Renal cortex interstitium (tissue), 11 donors: Measurements from ENCODE around the gene VPS13D. TPM values are rescaled to one million over a fixed set of nuclear protein-coding genes. Genes with fewer than 3 reads are reported as not detected.
"Not testable (repeated sequence)": the region's sequence is repeated elsewhere in the genome, so short reads cannot be mapped to it uniquely, and the experiment has no call there.

ENCODE experiments used
- DNase-seq, 11 donors: peaks; one replicate each; pipeline ENCODE4 v3.0.0-alpha.2; 2013; ENCODE audit warnings: low read depth in 9 of 11, low spot score in 4 of 11; ENCODE audit errors: extremely low read depth in 1 of 11
- polyA plus RNA-seq, 3 donors: library from polyadenylated mRNA; unstranded; fragments of 120-200 nt; gene quantifications; one replicate each; pipeline ENCODE4 v1.2.1, GENCODE V29; 2013; ENCODE audit not compliant: insufficient read length in 3 of 3

VPS13D gene
- polyA plus RNA-seq, 3 donors: 27.6 to 31.7 (median 27.7) TPM

DNA sequence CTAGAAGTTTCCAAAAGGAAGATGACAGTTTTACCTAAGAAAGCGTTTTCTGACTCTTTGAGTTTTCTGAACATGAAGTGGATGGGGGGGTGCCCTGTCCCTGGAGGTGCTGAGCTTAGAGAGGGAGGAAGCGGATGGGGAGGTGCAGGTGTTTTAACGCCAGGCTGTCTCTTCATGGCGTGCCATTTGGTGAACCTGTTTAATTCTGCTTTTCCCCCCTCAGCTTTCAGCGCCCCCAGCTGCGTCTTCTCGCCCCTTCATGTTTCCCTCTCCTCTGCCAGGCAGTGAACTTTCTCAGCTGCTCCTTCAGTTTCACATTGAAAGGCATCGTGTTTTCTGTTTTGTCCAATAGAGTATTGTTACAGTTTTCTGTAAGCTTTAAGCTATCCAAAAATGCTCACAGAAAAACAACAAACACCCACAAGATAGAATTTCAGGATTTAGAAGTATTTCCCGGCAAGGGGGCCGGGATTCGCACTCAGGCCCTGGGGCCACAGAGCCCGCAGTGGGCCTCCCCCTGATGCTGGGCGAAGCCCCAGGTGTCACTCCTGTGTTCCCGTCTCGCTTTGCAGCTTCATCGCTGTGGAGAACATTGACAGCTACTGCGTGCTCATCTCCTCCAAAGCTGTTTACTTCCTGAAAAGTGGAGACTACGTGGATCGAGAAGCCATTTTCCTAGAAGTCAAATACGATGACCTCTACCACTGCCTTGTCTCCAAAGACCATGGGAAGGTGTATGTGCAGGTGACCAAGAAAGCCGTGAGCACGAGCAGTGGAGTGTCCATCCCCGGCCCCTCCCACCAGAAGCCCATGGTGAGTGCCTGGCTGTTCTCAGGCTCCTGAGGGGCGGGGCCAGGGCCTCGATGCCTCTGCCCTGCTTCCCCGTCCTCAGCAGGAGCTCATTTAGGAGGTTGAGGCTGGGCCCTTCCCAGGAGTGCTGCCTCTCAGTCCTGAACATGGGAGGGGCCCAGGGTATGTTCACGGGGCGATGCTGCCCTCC, 276.8 kb downstream of the VPS13D start:
- DNase-seq: no peak

DNA sequence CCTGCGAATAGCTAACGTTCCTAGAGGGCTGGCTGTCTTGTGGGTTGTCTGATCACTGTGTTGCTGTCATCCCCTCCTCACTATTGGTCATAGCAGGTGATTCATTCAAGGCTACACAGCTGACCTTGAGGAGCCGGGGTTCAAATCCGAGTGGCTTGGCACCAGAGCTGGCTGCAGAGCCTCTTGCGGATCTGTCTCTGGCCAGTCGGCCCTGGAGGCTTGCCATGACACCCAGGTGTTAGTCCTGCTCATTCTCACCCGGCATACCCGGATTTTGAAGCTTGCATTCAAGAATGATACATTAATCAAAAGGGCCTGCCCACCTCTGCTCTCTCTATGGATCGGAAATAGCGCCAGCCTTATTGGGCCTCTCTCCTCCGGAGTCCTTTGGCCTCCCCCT, 277.8 kb downstream of the VPS13D start:
- no peak for DNase-seq

DNA sequence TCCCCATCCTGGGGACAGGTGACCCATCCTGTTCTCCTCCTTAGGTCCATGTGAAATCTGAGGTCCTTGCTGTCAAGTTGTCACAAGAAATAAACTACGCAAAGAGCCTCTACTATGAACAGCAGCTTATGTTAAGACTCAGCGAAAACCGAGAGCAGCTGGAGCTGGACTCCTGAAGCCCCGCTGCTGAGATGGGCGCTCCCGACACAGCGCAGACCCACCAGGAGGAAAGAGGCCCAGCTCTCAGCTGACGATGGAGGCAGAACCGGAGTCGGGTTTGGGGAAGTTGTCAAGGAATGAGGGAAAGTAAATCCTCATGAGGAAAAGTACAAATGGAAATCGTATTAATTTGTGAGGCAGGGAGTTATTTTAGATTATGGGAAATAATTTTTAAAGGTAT, 279.0 kb downstream of the VPS13D start:
- DNase-seq: no peak

- no peak for DNase-seq
Measured at GRCh38 chr1:12511128-12511484, 281.3 kb downstream of the VPS13D start.

DNA sequence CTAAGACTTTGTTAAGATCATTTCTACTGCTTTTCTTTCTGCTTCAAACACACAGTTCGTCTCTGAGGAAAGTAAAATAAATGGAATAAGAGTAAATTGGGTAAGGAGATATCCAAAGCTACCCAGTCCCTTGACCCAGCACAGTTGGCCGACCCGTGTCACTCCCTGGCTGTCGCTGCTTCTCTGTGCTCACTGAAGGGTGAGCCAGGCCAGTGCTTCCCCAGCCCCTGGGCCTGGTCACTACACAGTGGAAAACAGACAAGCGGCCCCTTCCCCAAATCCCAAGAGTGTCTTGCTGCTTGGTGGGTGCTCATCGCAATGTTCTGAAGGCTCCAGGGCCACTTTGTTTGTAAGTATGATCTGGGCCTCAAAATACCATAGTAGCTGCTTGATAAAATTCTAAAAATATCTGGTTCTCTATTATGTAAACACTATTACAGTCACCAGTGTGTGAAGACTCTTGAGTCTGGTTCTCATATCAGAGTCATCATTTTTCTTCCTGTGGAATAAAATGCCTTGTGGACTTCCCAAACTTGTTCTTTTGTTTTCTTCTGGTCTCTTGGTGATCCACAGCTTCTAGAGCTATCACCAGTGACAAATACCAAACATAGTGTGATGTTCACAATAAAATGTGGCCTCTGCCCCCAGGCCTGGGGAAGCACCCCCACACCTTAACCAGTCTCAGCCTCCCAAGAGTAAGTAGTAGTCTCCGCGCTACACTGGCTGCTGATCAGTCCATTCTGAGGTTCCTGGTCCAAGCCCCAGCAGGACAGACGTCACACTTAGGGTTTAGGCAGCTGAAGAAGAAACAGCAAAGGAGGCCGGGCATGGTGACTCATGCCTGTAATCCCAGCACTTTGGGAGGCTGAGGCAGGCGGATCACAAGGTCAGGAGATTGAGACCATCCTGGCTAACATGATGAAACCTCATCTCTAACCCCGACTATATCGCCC, 282.0 kb downstream of the VPS13D start:
- DNase-seq: no peak

- no peak for DNase-seq
Measured at GRCh38 chr1:12513181-12513580, 283.4 kb downstream of the VPS13D start.

DNA sequence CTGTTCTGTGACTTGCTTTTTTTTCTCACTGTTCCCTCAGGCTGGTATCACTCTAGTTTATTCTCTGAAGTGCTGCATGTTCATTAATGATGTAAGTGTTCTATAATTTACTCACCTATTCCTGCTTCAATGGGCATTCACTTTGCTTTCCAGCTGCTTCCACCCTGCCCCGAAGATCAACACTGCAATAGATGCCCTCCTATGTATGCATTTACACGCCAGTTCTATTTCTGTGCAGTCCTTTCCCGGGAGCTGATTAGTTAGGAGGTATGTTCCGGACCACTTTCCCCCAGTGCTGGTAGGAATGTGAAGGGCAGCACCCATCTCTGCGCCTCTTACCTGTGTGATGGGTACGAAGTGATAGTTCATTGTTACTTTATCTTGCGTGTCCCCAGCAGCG, 284.8 kb downstream of the VPS13D start:
- no peak for DNase-seq

DNA sequence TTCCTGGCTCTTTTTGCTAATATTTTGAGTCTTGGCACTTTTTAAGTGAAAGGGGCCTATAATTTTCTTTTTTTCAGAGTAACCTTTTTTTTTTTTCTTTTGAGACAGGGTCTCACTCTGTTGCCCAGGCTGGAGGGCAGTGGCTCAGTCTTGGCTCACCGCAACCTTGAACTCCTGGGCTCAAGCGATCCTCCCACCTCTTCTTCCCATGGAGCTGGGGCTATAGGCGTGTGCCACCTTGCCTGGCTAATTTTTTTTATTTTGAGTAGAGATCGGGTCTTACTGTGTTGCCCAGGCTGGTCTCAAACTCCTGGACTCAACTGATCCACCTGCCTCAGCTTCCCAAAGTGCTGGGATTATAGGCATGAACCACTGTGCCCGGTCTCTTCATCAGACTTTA, 285.4 kb downstream of the VPS13D start:
- no peak for DNase-seq

DNA sequence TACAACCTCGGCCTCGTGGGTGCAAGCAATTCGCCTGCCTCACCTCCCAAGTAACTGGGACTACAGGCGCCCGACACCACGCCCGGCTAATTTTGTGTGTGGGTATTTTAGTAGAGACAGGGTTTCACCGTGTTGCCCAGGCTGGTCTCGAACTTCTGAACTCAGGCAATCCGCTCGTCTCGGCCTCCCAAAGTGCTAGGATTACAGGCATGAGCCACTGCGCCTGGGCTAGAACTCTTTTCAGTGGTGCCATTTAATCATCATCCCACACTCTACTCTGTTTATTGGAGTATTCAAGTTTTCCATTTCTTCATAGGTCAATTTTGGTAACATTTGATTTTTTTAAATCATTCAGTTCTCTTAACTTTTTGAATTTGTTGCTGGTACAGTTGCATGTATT, 286.9 kb downstream of the VPS13D start:
- DNase-seq: no peak

GRCh38 chr1:12518931-12519692, 289.3 kb downstream of the VPS13D start:
- no peak for DNase-seq

DNA sequence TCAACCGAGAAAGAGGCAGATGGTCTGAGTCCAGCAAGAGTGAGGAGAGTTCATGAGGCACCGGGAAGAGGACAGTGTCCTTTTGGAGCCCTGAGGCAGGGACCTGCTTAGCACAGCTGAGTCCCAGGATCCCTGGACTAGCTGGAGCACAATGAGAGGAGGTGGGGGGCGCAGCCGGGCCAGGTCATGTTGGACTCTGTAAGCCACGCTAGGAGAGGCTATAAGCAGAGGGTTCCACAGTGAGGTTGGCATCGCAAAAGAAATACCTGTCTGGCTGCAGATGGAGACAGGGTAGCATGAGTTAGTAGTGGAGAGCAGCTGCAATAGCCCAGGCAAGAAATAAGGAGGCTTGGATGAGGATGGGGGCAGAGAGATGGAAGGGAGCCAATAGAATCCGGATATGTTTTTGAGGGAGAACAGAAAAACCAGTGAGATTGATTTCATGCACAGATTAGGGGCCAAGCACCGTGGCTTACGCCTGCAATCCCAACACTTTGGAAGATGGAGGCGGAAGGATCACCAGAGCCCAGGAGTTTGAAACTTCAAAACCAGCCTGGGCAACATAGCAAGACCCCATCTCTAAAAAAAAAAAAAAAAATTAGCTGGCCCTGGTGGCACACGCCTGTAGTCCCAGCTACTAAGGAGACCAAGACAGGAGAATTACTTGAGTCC, 290.0 kb downstream of the VPS13D start:
- DNase-seq: no peak

DNA sequence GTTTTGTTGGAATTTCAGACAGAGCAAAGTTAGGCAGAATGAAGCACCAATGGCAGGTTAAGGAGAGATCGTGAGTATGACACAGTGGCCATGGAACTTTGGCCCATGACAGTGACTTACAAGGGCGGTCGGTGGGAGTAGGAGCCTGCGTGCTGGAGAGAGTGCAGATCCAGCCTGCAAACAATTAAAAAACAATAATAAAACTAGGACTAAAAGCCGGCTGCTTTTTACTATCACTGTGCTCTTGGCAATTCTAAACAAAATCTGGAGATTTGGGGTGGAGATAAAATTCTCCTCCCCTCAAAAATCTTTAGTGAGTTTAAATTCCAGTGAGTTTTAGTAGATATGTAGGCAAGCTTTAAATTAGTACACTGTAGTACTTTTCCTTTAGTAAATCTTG, 291.3 kb downstream of the VPS13D start:
- DNase-seq: no peak

- DNase-seq: not testable (repeated sequence)
Measured at GRCh38 chr1:12522780-12523179, 292.9 kb downstream of the VPS13D start.

DNA sequence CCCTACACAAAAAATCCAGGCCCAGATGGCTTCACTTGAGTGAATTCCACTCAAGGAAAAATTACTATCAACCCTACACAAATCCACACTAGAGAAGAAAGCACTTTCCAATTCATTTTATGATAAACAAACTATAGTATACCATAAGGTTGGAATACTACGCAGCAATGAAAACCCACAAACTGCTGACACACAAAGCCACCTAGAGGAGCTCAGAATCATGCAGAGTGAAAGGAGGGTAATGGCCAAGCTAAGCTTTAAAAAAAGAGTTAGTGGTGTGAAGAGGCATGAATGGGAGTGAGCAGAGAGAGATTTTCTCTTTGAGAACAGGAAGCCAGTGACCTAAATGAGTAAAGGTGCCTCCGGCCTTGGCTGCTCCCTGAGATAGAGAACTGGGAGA, 294.4 kb downstream of the VPS13D start:
- no peak for DNase-seq

GRCh38 chr1:12525311-12526181, 295.7 kb downstream of the VPS13D start:
- no peak for DNase-seq

- no peak for DNase-seq
Measured at GRCh38 chr1:12527564-12527963, 297.7 kb downstream of the VPS13D start.

GRCh38 chr1:12528021-12528852, 298.4 kb downstream of the VPS13D start:
- no peak for DNase-seq
